Thymus (tissue), 11 donors: Measurements from ENCODE around the gene SENP6. TPM values are rescaled to one million over a fixed set of nuclear protein-coding genes. Genes with fewer than 3 reads are reported as not detected.
"Not testable (repeated sequence)": the region's sequence is repeated elsewhere in the genome, so short reads cannot be mapped to it uniquely, and the experiment has no call there.

Experiments used
- DNase-seq, 9 donors: peaks; one replicate each; pipeline ENCODE4 v3.0.0-alpha.2; 2013; ENCODE audit warnings: low spot score in 9 of 9, low read depth in 6 of 9, missing footprints in 1 of 9
- H3K27ac ChIP-seq, 2 donors: one replicate each; pipeline ENCODE4 v1.5.1; 2013; ENCODE audit warnings: control low read depth in 1 of 2, low read depth in 1 of 2, low read length in 1 of 2, mild to moderate bottlenecking in 1 of 2, moderate library complexity in 1 of 2
- H3K27me3 ChIP-seq, 2 donors: one replicate each; pipeline ENCODE4 v1.5.1; 2013; ENCODE audit warnings: low read length in 1 of 2; ENCODE audit not compliant: control insufficient read depth in 2 of 2, insufficient read depth in 1 of 2
- H3K36me3 ChIP-seq, 2 donors: one replicate each; pipeline ENCODE4 v1.5.1; 2013; ENCODE audit warnings: low read length in 1 of 2, mild to moderate bottlenecking in 1 of 2, moderate library complexity in 1 of 2; ENCODE audit not compliant: control insufficient read depth in 2 of 2, insufficient read depth in 2 of 2
- H3K4me1 ChIP-seq, 2 donors: one replicate each; pipeline ENCODE4 v1.5.1; 2013; ENCODE audit warnings: low read length in 2 of 2; ENCODE audit not compliant: control insufficient read depth in 2 of 2, insufficient read depth in 2 of 2
- H3K4me3 ChIP-seq, 2 donors: one replicate each; pipeline ENCODE4 v1.5.1; 2013; ENCODE audit warnings: low read length in 2 of 2, control low read depth in 1 of 2, mild to moderate bottlenecking in 1 of 2
- H3K9me3 ChIP-seq, 2 donors: one replicate each; pipeline ENCODE4 v1.5.1; 2013; ENCODE audit warnings: low read length in 1 of 2, mild to moderate bottlenecking in 1 of 2; ENCODE audit not compliant: control insufficient read depth in 2 of 2, insufficient read depth in 1 of 2
- WGBS: extraction: QIAGEN DNeasy Blood & Tissue Kit; methylation state at CpG from one replicate; pipeline ENCODE4 v1.1.7; 2013; 5-methylcytosine and 5-hydroxymethylcytosine counted together
- polyA plus RNA-seq: library from polyadenylated mRNA; stranded (reverse); fragments of 200-250 nt; gene quantifications from one replicate; pipeline ENCODE4 v1.2.3, GENCODE V29; 2013
- total RNA-seq: library from RNA; stranded (reverse); fragments of 120-200 nt; gene quantifications from one replicate; pipeline ENCODE4 v1.2.4, GENCODE V29; 2013
- donor health status: healthy.

Gene SENP6
- total and polyA plus RNA-seq, 2 donors: 64.0 to 91.4 TPM

DNA sequence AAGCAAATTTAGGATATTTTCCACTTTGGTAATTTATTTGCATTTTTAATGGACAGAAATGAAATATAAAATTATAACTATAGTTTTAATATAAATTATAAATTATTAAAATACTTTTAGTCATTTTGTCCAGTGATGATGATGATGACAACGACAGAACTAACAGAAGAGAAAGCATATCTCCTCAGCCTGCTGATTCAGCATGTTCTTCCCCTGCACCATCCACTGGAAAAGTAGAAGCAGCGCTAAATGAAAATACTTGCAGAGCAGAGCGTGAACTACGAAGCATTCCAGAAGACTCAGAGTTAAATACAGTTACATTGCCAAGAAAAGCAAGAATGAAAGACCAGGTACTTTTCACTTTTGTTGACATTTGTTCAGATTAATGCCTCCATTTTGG lies 64.9 kb downstream of the SENP6 start:
- no peaks in the 10 kb centered on the region for H3K9me3 ChIP-seq
- peaks cover 6 to 31% of the 10 kb centered on the region in 2 donors for H3K36me3 ChIP-seq
- no peak overlapping the region for H3K4me3 ChIP-seq

DNA sequence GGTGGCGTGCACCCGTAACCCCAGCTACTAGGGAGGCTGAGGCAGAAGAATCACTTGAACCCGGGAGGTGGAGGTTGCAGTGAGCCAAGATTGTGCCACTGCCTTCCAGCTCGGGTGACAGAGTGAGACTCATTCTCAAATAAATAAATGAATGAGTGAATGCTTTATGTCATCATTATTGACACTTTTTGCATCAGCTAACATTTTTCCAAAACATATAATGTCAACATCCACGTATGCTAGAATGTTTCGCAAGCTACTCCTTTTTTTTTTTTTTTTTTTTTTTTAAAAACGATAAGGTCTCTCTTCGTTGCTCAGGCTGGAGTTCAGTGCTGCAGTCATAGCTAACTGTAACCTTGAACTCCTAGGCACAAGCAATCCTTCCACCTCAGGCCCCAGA lies 72.2 kb downstream of the SENP6 start:
- Histone ChIP-seq H3K36me3 (peaks cover 15 to 41% of the 10 kb centered on the region in 2 donors), H3K27me3 (no peaks in the 10 kb centered on the region), H3K4me3 (no peak overlapping the region), H3K27ac (no peak overlapping the region), H3K4me1 (no peaks in the 10 kb centered on the region), H3K9me3 (no peaks in the 10 kb centered on the region)
- WGBS: 97% methylated on average over 8 of the region's 8 CpGs
- DNase-seq: no peak

More for the DNA sequence above, 64.9 kb downstream of the SENP6 start:
- WGBS: 82% methylated on average over 4 of the region's 4 CpGs
- Histone ChIP-seq H3K27ac (no peak overlapping the region), H3K27me3 (no peaks in the 10 kb centered on the region), H3K4me1 (no peaks in the 10 kb centered on the region)
- DNase-seq: no peak

DNA sequence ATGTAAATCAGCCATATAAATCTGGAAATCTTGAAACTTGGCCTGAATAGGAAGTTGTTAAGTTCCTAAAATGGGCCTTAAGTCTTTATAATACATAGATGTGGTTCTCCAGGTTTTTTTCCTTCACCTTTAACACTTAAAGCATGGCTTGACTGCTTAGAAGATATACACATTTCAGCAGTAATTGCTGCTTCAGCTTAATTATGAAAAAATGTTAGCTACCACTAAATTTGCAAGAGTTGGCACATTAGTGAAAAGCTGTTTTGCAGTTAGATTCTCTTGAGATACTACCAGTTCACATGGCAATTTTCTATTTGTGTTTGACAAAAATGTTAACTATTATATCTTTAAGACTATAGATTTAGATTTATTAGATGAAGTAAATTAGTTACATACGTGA lies 74.7 kb downstream of the SENP6 start:
- no peaks in the 10 kb centered on the region for H3K27me3 ChIP-seq
- peaks cover 0 to under 1% of the 10 kb centered on the region in 2 donors for H3K9me3 ChIP-seq
- peaks cover 27 to 55% of the 10 kb centered on the region in 2 donors for H3K36me3 ChIP-seq
- no peak overlapping the region for H3K4me3 ChIP-seq
- DNase-seq: no peak
- H3K27ac ChIP-seq: no peak overlapping the region
- 98% methylated on average over 1 of the region's 1 CpG for WGBS
- H3K4me1 ChIP-seq: no peaks in the 10 kb centered on the region

DNA sequence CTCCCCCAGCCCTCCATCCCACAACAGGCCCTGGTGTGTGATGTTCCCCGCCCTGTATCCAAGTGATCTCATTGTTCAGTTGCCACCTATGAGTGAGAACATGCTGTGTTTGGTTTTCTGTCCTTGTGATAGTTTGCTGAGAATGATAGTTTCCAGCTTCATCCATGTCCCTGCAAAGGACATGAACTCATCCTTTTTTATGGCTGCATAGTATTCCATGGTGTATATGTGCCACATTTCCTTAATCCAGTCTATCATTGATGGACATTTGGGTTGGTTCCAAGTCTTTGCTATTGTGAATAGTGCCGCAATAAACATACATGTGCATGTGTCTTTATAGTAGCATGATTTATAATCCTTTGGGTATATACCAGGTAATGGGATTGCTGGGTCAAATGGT lies 80.9 kb downstream of the SENP6 start:
- peaks cover 23 to 41% of the 10 kb centered on the region in 2 donors for H3K36me3 ChIP-seq
- H3K27me3 ChIP-seq, DNase-seq, H3K4me3 ChIP-seq, H3K4me1 ChIP-seq, H3K9me3 ChIP-seq, H3K27ac ChIP-seq: not testable (repeated sequence)
- WGBS: 100% methylated on average over 2 of the region's 2 CpGs

DNA sequence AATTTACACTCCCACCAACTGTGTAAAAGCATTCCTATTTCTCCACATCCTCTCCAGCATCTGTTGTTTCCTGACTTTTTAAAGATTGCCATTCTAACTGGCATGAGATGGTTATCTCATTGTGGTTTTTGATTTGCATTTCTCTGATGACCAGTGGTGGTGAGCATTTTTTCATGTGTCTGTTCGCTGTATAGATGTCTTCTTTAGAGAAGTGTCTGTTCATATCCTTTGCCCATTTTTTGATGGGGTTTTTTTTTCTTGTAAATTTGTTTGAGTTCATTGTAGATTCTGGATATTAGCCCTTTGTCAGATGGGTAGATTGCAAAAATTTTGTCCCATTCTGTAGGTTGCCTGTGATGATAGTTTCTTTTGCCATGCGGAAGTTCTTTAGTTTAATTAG lies 81.3 kb downstream of the SENP6 start:
- peaks cover 20 to 36% of the 10 kb centered on the region in 2 donors for H3K36me3 ChIP-seq
- not testable (repeated sequence) for H3K9me3 ChIP-seq, DNase-seq, H3K27me3 ChIP-seq, H3K4me3 ChIP-seq, H3K27ac ChIP-seq, H3K4me1 ChIP-seq
- 99% methylated on average over 2 of the region's 2 CpGs for WGBS

DNA sequence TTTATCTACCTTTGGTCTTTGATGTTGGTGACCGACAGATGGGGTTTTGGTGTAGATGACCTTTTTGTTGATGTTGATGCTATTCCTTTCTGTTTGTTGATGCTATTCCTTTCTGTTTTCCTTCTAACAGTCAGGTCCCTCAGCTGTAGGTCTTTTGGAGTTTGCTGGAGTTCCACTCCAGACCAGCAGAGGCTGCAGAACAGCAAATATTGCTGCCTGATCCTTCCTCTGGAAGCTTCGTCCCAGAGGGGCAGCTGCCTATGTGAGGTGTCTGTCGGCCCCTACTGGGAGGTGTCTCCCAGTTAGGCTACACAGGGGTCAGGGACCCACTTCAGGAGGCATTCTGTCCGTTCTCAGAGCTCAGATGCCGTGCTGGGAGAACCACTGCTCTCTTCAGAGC lies 85.9 kb downstream of the SENP6 start:
- not testable (repeated sequence) for H3K4me1 ChIP-seq, H3K4me3 ChIP-seq, H3K9me3 ChIP-seq, H3K27me3 ChIP-seq, H3K27ac ChIP-seq, DNase-seq
- 99% methylated on average over 5 of the region's 5 CpGs for WGBS
- H3K36me3 ChIP-seq: peaks cover 8 to 20% of the 10 kb centered on the region in 2 donors

DNA sequence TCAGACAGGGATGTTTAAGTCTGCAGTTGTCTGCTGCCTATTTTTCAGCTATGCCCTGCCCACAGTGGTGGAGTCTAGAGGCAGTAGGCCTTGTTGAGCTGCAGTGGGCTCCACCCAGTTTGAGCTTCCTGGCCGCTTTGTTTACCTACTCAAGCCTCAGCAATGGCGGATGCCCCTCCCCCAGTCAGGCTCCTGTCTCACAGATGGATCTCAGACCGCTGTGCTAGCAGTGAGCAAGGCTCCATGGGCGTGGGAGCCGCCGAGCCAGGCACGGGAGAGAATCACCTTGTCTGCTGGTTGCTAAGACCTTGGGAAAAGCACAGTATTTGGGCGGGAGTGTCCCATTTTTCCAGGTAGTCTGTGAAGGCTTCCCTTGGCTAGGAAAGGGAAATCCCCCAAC lies 86.3 kb downstream of the SENP6 start:
- H3K27me3 ChIP-seq, H3K4me3 ChIP-seq, H3K27ac ChIP-seq, H3K9me3 ChIP-seq, H3K4me1 ChIP-seq, DNase-seq: not testable (repeated sequence)
- 99% methylated on average over 8 of the region's 8 CpGs for WGBS
- peaks cover 12 to 22% of the 10 kb centered on the region in 2 donors for H3K36me3 ChIP-seq

DNA sequence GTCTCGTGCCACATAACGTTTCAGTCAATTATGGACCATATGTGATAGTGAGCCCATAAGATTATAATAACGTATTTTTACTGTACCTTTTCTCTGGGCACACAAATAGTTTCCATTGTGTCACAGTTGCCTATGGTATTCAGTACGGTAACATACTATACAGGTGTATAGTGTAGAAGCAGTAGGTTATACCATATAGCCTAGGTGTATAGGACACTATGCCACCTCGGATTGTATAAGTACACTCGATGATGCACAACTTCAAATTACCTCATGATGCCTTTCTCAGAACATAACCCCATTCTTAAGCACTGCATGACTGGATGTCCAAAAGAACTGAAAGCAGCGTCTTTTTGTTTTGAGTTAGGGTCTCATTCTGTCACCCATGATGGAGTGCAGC lies 87.9 kb downstream of the SENP6 start:
- Histone ChIP-seq H3K4me1 (no peaks in the 10 kb centered on the region), H3K27ac (no peak overlapping the region), H3K27me3 (no peaks in the 10 kb centered on the region), H3K4me3 (no peak overlapping the region), H3K9me3 (no peaks in the 10 kb centered on the region), H3K36me3 (peaks cover 12 to 22% of the 10 kb centered on the region in 2 donors)
- 84% methylated on average over 7 of the region's 7 CpGs for WGBS
- no peak for DNase-seq

DNA sequence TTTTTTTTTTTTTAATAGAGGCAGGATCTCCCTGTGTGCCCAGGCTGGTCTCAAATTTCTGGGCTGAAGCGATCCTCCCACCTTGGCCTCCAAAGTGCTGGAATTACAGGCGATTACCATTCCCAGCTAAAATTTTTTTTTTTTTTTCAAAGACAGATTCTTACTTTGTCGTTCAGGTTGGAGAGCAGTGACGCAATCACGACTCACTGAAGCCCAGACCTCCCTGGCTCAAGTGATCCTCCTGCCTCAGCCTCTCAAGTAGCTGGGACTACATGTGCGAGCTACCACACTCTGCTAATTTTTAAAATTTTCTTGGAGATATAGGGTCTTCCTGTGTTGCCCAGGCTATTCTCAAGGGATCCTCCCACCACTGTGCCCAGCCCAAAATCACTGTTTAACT lies 89.3 kb downstream of the SENP6 start:
- H3K9me3 ChIP-seq: no peaks in the 10 kb centered on the region
- no peaks in the 10 kb centered on the region for H3K27me3 ChIP-seq
- no peak overlapping the region for H3K27ac ChIP-seq
- no peak overlapping the region for H3K4me3 ChIP-seq
- no peak for DNase-seq
- H3K36me3 ChIP-seq: peaks cover 12 to 22% of the 10 kb centered on the region in 2 donors
- H3K4me1 ChIP-seq: no peaks in the 10 kb centered on the region
- 98% methylated on average over 6 of the region's 6 CpGs for WGBS

DNA sequence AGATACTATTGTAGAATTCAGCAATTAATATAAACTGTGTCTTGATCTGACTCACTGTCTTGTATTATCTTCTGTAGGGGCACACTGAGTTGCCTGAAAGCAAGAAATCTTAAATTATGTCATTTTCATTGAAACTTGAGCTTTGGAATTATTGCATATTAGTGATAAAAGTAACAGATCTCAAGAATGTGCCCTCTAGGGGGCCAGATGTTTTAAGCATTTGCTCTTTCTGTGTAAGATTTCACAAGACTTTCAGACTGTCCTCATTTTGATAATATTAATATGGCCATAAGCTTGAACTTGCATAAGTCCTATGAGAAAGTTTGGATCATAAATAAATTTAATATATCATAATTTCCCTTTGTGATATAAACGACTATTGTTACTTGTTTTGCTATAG lies 91.9 kb downstream of the SENP6 start:
- 99% methylated on average over 1 of the region's 1 CpG for WGBS
- peaks cover 9 to 41% of the 10 kb centered on the region in 2 donors for H3K36me3 ChIP-seq

More for the DNA sequence above, 91.9 kb downstream of the SENP6 start:
- H3K9me3 ChIP-seq: no peaks in the 10 kb centered on the region
- no peaks in the 10 kb centered on the region for H3K27me3 ChIP-seq
- H3K4me3 ChIP-seq: no peak overlapping the region
- DNase-seq: no peak
- H3K4me1 ChIP-seq: no peaks in the 10 kb centered on the region
- no peak overlapping the region for H3K27ac ChIP-seq
